GM23338 (cell line): ENCODE data around the gene TNFAIP3. TPM values are rescaled to one million over a fixed set of nuclear protein-coding genes. Genes with fewer than 3 reads are reported as not detected.

Experiments
- ATAC-seq: fragments of 200-7000 bp; cut with Tn5 transposase; 3 replicates; pipeline ENCODE4 v1.9.1; 2020
- DNase-seq: peaks from one replicate; pipeline ENCODE4 v3.0.0-alpha.2; 2015; ENCODE audit warnings: low spot score
- H2AFZ ChIP-seq: fragments of 200-600 bp; sonication (generic); 2 replicates; pipeline ENCODE4 v1.8.0; 2016; ENCODE audit warnings: antibody characterized with exemption, mild to moderate bottlenecking, moderate library complexity
- H3F3A ChIP-seq: fragments of 200-600 bp; sonication (generic); replicated peaks from 2 replicates; pipeline ENCODE4 v1.8.0; 2017; ENCODE audit warnings: antibody characterized with exemption, mixed run types, low read depth
- H3K27ac ChIP-seq: fragments of 200-600 bp; sonication (generic); 2 replicates; pipeline ENCODE4 v1.6.1; 2016; ENCODE audit warnings: low read depth
- H3K27me3 ChIP-seq: fragments of 200-600 bp; sonication (generic); 2 replicates; pipeline ENCODE4 v1.8.0; 2016; ENCODE audit warnings: mild to moderate bottlenecking, mixed run types, moderate library complexity; ENCODE audit not compliant: insufficient read depth
- H3K36me3 ChIP-seq: fragments of 200-600 bp; sonication (generic); 2 replicates; pipeline ENCODE4 v1.8.0; 2016; ENCODE audit warnings: mild to moderate bottlenecking; ENCODE audit not compliant: insufficient read depth
- H3K4me1 ChIP-seq: fragments of 200-600 bp; sonication (generic); 2 replicates; pipeline ENCODE4 v1.8.0; 2016; ENCODE audit warnings: mild to moderate bottlenecking, moderate library complexity; ENCODE audit not compliant: insufficient read depth
- H3K4me2 ChIP-seq: fragments of 200-600 bp; sonication (generic); 2 replicates; pipeline ENCODE4 v1.7.1; 2017; ENCODE audit warnings: mixed run types
- H3K4me3 ChIP-seq: fragments of 200-600 bp; sonication (generic); 2 replicates; pipeline ENCODE4 v1.6.1; 2016; ENCODE audit warnings: mixed run types
- H3K79me2 ChIP-seq: fragments of 200-600 bp; sonication (generic); replicated peaks from 2 replicates; pipeline ENCODE4 v1.8.0; 2017; ENCODE audit warnings: mild to moderate bottlenecking; ENCODE audit not compliant: insufficient read depth
- H3K9me2 ChIP-seq: fragments of 200-600 bp; sonication (generic); 2 replicates; pipeline ENCODE4 v1.8.0; 2017; ENCODE audit not compliant: insufficient read depth
- H4K20me1 ChIP-seq: fragments of 200-600 bp; sonication (generic); replicated peaks from 2 replicates; pipeline ENCODE4 v1.8.0; 2017; ENCODE audit warnings: mild to moderate bottlenecking; ENCODE audit not compliant: insufficient read depth
- H3K27ac Mint-ChIP-seq: 2 replicates; pipeline ENCODE4 v1.8.0; 2020; ENCODE audit warnings: inconsistent platforms, mild to moderate bottlenecking, moderate library complexity, mixed read lengths
- H3K27me3 Mint-ChIP-seq: 3 replicates; pipeline ENCODE4 v1.8.0; 2022; ENCODE audit warnings: low read depth, mild to moderate bottlenecking, moderate library complexity, mixed read lengths, inconsistent platforms; ENCODE audit not compliant: insufficient read depth, poor library complexity
- H3K36me3 Mint-ChIP-seq: 3 replicates; pipeline ENCODE4 v1.8.0; 2021; ENCODE audit warnings: low read depth, mild to moderate bottlenecking, inconsistent platforms, moderate library complexity, mixed read lengths
- H3K4me1 Mint-ChIP-seq: 3 replicates; pipeline ENCODE4 v1.8.0; 2020; ENCODE audit warnings: mild to moderate bottlenecking, inconsistent platforms, mixed read lengths
- H3K4me3 Mint-ChIP-seq: 3 replicates; pipeline ENCODE4 v1.8.0; 2021; ENCODE audit warnings: moderate library complexity, mild to moderate bottlenecking, inconsistent platforms, mixed read lengths
- H3K9me3 Mint-ChIP-seq: 3 replicates; pipeline ENCODE4 v1.8.0; 2020; ENCODE audit warnings: moderate library complexity, mild to moderate bottlenecking, inconsistent platforms, mixed read lengths
- CREB1 ChIP-seq: fragments of 250-450 bp; sonication (Bioruptor Pico); IDR thresholded peaks from 2 replicates; pipeline ENCODE4 v1.5.0; 2020; ENCODE audit warnings: low read depth, mild to moderate bottlenecking, moderate library complexity
- CTCF ChIP-seq, 2 experiments: fragments of 200-600 bp in 1 of 2; sonication (generic) in 1 of 2; conservative IDR thresholded peaks; 2 replicates each; pipeline versions ENCODE4 v1.5.1 to v1.6.1; 2016 to 2017; ENCODE audit warnings: antibody characterized with exemption in 2 of 2, low read depth in 2 of 2, mild to moderate bottlenecking in 2 of 2, moderate library complexity in 1 of 2
- ETS1 ChIP-seq: IDR thresholded peaks from 2 replicates; pipeline ENCODE4 v1.6.1; 2016; ENCODE audit warnings: antibody characterized with exemption
- EZH2phosphoT487 ChIP-seq: fragments of 200-600 bp; sonication (generic); IDR thresholded peaks from one replicate; pipeline ENCODE4 v1.8.1; 2018; ENCODE audit warnings: antibody characterized with exemption; ENCODE audit not compliant: unreplicated experiment
- JUNB ChIP-seq: IDR thresholded peaks from one replicate; pipeline ENCODE4 v1.6.1; 2016; ENCODE audit warnings: antibody characterized with exemption; ENCODE audit not compliant: unreplicated experiment
- NANOG ChIP-seq: IDR thresholded peaks from 2 replicates; pipeline ENCODE4 v1.6.1; 2016; ENCODE audit warnings: antibody characterized with exemption, borderline replicate concordance
- STAT1 ChIP-seq: IDR thresholded peaks from one replicate; pipeline ENCODE4 v1.6.1; 2016; ENCODE audit warnings: antibody characterized with exemption; ENCODE audit not compliant: unreplicated experiment
- ZNF462 ChIP-seq: fragments of 250-450 bp; sonication (Bioruptor Pico); IDR thresholded peaks from 2 replicates; pipeline ENCODE4 v1.5.0; 2020; ENCODE audit warnings: mild to moderate bottlenecking, moderate library complexity
- polyA plus RNA-seq: library from polyadenylated mRNA; unstranded; fragments of >200 nt; fragmentation: Nextera tagmentation; extraction: Ambion mirVana; gene quantifications from 2 replicates; pipeline ENCODE4 v1.2.1, GENCODE V29; 2016
- total RNA-seq: library from RNA; depleted of rRNA; stranded (reverse); fragments of >200 nt; shearing (Covaris generic); gene quantifications from 2 replicates; pipeline ENCODE4 v1.2.3, GENCODE V29; 2014

The TNFAIP3 gene
- total and polyA plus RNA-seq, 2 experiments from 2014 or later = 2.1 to 2.3 TPM

- Histone ChIP-seq H3K27me3 (no peaks in the 10 kb centered on the region), H3K27ac (no peak overlapping the region), H3K79me2 (no peaks in the 10 kb centered on the region), H3K4me2 (no peak overlapping the region), H2AFZ (no peak overlapping the region), H3F3A (no peaks in the 10 kb centered on the region), H3K36me3 (no peaks in the 10 kb centered on the region), H3K4me3 (no peak overlapping the region), H3K9me2 (no peaks in the 10 kb centered on the region; the same call in 1 of the 2 replicates), H4K20me1 (no peaks in the 10 kb centered on the region), H3K4me1 (no peaks in the 10 kb centered on the region)
- Mint-ChIP-seq H3K4me1 (no peaks in the 10 kb centered on the region), H3K27ac (no peak overlapping the region), H3K27me3 (no peaks in the 10 kb centered on the region), H3K36me3 (no peaks in the 10 kb centered on the region), H3K9me3 (no peaks in the 10 kb centered on the region), H3K4me3 (no peak overlapping the region)
- ATAC-seq = no peak
- no peak for TF ChIP-seq CREB1
- TF ChIP-seq EZH2phosphoT487 = no peak
- no peak for DNase-seq
Measured at GRCh38 chr6:137827411-137827940, 39.6 kb upstream of the TNFAIP3 start.

GRCh38 chr6:137827977-137828810 lies 38.9 kb upstream of the TNFAIP3 start:
- Histone ChIP-seq H3K4me1 (no peaks in the 10 kb centered on the region), H3K4me3 (no peak overlapping the region), H3F3A (no peaks in the 10 kb centered on the region), H3K27ac (no peak overlapping the region), H2AFZ (no peak overlapping the region), H3K9me2 (no peaks in the 10 kb centered on the region; the same call in 1 of the 2 replicates), H3K79me2 (no peaks in the 10 kb centered on the region), H4K20me1 (no peaks in the 10 kb centered on the region), H3K4me2 (no peak overlapping the region), H3K27me3 (no peaks in the 10 kb centered on the region), H3K36me3 (no peaks in the 10 kb centered on the region)
- H3K36me3 Mint-ChIP-seq = no peaks in the 10 kb centered on the region
- ATAC-seq (no peak), DNase-seq (no peak)
- no peaks in the 10 kb centered on the region for H3K4me1 Mint-ChIP-seq
- no peak for TF ChIP-seq ZNF462 (CRISPR knock-in tag)
- TF ChIP-seq CTCF (conservative IDR thresholded peaks at IDR 0.05; ENCODE audit: low read depth in 2 of 2) = no peak
- TF ChIP-seq ETS1 = no peak
- TF ChIP-seq JUNB = no peak
- no peak for TF ChIP-seq CREB1
- no peak for TF ChIP-seq STAT1
- TF ChIP-seq NANOG = no peak
- H3K27ac Mint-ChIP-seq = no peak overlapping the region
- no peaks in the 10 kb centered on the region for H3K27me3 Mint-ChIP-seq
- no peak overlapping the region for H3K4me3 Mint-ChIP-seq
- H3K9me3 Mint-ChIP-seq = no peaks in the 10 kb centered on the region
